Glomerular endothelial cell (primary cell): ENCODE measurements around the gene LIMS4. TPM values are rescaled to one million over a fixed set of nuclear protein-coding genes. Genes with fewer than 3 reads are reported as not detected.
"Not testable (repeated sequence)": the region's sequence is repeated elsewhere in the genome, so short reads cannot be mapped to it uniquely, and the experiment has no call there.

Experiments
- DNase-seq: peaks from one replicate; pipeline ENCODE4 v3.0.0-alpha.2; 2011; ENCODE audit warnings: low read depth, low spot score; ENCODE audit errors: extremely low read depth
- total RNA-seq: library from RNA; depleted of rRNA; stranded (reverse); fragments of >200 nt; gene quantifications from 2 replicates; pipeline ENCODE4 v1.2.3, GENCODE V29; 2015

The LIMS4 gene
- total RNA-seq, 1 donor from 2014 or later: 102 TPM

- not testable (repeated sequence) for DNase-seq
Observed at GRCh38 chr2:110455080-110455670, 17.4 kb downstream of the LIMS4 start.

GRCh38 chr2:110450951-110451350, 21.7 kb downstream of the LIMS4 start:
- not testable (repeated sequence) for DNase-seq

GRCh38 chr2:110449127-110449947, 23.3 kb downstream of the LIMS4 start:
- DNase-seq: not testable (repeated sequence)

GRCh38 chr2:110446644-110447043, 26.0 kb downstream of the LIMS4 start:
- DNase-seq: not testable (repeated sequence)

DNA sequence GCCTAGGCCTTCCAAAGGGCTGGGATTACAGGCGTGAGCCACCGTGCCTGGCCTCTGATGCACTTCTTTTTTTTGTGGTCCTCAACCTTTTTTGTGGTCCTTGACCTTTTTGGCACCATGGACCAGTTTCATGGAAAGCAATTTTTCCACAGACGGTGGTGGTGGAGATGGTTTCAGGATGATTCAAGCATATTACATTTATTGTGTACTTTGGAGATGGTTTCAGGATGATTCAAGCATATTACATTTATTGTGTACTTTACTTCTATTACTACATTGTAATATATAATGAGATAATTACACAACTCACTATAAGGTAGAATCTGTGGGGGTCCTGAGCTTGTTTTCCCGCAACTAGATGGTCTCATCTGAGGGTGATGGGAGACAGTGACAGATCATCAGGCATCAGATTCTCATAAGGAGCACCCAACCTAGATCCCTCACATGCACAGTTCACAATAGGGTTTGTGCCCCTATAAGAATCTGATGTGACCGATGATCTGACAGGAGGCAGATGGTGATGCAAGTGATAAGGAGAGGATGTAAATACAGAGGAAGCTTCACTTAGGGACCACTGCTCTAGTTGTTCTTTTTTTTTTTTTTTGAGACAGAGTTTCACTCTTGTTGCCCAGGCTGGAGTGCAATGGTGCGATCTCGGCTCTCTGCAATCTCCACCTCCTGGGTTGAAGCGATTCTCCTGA, 29.2 kb downstream of the LIMS4 start:
- DNase-seq: not testable (repeated sequence)

GRCh38 chr2:110441905-110442304, 30.7 kb downstream of the LIMS4 start:
- DNase-seq: not testable (repeated sequence)

GRCh38 chr2:110434565-110434964, 38.1 kb downstream of the LIMS4 start:
- not testable (repeated sequence) for DNase-seq

DNA sequence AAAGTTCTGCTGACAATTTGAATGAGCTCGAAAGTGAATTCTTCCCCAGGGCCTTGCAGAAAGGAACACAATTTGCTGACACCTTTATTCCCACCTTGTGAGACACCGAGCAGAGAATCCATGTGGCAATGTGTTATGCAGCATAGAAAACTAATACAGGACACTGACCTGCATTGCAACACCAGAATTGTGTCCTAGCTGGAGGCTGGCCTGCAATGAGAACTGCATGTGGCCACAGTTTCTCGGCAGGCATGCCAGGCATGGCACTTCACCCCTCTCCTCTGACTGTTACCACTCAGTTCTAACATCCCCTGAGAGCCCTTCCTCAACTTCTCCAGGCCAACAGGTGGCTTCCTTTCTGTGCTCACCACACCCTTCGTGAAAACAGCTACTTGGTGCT, 46.9 kb downstream of the LIMS4 start:
- DNase-seq: not testable (repeated sequence)

- not testable (repeated sequence) for DNase-seq
Observed at GRCh38 chr2:110424421-110424820, 48.2 kb downstream of the LIMS4 start.

DNA sequence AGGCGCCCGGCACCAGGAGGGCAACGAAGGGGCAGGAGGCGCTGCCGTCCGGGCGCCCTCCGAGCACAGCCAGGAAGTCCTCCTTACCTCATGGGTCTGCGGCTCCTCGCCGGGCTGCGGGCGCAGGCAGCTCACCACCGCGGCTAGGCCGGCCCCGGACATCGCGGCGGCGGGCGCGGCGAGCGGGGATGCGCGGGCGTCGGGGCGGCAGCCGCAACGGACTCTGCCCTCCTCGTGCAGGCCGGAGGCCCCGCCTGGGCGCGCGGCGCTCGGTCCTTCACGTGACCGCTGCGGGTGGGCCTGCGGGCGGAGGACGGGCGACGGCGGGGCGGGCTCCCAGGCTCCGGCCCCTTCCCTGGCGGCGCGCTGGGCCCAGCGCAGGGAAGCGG, 49.0 kb downstream of the LIMS4 start:
- DNase-seq: not testable (repeated sequence)

GRCh38 chr2:110422852-110423573, 49.6 kb downstream of the LIMS4 start:
- DNase-seq: not testable (repeated sequence)

DNA sequence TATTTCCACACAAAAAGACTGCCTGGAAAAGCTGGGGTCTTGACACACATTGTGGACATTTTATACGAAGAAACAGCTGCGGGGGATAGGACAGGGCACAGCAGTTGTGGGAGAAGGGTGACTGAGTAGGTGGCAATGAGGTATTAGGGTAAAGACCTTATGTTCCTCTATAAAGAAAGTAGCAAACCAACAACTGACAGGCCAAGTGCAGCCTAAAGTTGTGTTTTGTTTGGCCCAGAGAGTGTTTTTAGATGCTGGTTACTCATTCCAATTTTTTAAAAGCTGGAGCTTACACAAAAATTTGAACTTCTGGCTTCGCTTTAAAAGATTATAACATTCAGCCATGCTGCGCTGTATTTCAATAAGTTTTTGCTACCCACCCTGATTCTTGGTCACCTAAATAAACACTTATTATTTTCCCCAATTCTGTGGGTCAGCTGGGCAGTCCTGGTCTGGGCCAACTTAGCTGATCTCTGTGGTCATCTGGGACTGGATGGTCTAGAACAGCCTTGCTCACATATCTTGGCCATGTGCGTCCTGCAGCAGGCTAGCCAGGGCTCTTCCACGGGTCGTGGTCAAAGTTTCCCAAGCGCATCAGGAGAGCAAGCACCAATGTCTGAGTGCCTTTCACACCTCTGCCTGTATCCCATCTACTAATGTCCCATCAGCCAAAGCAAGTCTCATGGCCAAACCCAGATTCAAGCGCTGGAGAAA, 51.8 kb downstream of the LIMS4 start:
- DNase-seq: not testable (repeated sequence)

DNA sequence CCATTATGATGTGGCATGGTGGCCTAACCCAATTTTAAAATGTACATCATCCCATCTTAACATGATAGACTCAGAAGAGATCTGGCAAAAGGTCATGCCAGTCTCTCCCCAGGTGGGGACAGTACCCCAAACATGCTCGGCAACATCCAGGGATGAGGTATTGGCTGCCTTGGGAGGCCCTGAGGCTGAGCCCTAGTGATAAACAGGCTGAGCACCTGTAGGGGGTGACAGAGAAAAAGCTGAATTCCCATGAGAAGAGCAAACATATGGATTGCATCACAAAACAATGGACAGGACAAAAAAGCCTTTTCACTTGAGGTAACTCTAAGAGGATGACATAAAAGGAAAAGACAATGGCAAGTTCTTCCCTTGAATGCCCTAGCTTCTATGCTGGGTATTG, 65.5 kb downstream of the LIMS4 start:
- DNase-seq: not testable (repeated sequence)

- DNase-seq: not testable (repeated sequence)
Observed at GRCh38 chr2:110404988-110405387, 67.6 kb downstream of the LIMS4 start.

DNA sequence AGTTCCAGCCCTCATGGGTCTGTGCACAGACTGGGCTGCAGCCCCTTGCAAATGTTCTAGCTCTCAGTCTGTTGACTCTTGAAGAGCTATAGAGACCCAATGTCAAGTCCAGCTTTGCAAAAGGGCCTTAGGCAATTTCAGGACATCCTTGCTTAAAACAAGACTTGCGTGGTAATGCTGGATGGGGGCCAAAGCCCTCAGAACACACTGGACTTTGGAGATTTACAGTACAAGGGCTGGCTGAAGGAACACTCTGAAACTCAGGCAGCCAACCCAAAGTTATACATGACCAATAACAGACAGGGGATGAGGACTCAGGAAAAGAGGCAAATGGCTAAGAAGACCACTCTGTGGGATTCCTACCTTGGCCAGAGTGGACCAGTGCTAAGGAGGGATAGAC, 68.4 kb downstream of the LIMS4 start:
- not testable (repeated sequence) for DNase-seq

DNA sequence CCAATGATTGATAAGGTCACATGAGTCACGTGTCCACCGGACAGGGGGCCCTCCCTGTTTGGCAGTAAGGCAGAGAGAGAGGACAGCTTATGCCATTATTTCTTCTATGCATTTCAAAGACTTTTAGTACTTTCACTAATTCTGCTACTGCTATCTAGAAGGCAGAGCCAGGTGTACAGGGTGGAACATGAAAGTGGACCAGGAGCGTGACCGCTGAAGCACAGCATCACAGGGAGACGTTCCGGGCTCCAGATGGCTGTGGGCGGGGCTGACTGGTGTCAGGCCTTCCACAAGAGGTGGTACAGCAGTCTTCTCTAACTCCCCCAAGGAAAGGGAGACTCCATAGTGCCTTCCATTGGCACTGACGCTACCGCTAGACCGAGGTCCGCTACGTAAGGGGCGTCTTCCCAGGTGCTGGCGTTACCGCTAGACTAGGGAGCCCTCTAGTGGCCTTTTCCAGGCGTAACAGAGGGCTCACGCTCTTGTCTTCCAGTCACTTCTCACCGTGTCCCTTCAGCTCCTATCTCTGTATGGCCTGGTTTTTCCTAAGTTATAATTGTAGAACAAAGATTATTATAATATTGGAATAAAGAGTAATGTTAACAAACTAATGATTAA, 71.5 kb downstream of the LIMS4 start:
- not testable (repeated sequence) for DNase-seq

DNA sequence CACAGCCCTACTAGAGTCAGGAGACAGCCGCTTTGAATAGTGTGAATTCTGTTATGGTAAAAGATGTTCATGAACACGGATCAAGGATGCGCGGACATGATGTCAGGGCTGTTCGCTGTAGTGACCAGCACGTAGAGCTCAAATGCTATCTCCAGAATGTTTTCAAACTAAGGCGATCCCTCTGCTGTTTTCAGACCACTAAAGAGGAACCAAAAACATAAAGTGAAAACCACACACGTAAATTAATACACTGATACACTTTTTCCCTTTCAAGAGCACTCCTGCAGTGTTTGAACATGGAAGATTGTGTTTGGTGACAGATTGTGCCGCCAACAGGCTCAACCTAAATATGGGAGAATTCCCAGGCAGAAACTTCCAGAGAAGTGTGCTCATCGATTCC, 73.2 kb downstream of the LIMS4 start:
- DNase-seq: not testable (repeated sequence)

DNA sequence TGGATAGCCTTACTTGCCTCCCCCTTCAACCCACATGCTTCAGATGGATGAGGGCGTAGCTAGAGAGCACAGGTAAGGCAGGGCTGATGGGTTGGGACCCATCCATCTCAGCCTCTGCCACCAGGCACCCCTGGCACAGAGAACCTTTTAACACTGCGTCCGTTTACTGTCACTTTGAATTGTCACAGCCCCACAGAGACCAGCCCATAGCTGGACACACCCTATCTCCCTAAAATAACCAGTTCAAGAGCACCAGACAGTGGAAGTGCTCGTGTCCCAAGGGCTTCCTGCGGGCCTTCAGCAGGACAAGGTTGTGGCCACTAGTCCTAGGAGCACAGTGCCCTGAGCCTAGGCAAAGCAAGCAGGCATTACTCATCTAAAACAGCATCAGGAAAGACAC, 76.6 kb downstream of the LIMS4 start:
- DNase-seq: not testable (repeated sequence)
